GM12874 (cell line): Measurements from ENCODE around the gene NT5E.

Source experiments
- CTCF ChIP-seq: IDR thresholded peaks from 2 replicates; pipeline ENCODE4 v1.5.1; 2011; ENCODE audit warnings: low read depth, mild to moderate bottlenecking, control low read depth, low read length, moderate library complexity; ENCODE audit not compliant: insufficient read depth

Gene NT5E

DNA sequence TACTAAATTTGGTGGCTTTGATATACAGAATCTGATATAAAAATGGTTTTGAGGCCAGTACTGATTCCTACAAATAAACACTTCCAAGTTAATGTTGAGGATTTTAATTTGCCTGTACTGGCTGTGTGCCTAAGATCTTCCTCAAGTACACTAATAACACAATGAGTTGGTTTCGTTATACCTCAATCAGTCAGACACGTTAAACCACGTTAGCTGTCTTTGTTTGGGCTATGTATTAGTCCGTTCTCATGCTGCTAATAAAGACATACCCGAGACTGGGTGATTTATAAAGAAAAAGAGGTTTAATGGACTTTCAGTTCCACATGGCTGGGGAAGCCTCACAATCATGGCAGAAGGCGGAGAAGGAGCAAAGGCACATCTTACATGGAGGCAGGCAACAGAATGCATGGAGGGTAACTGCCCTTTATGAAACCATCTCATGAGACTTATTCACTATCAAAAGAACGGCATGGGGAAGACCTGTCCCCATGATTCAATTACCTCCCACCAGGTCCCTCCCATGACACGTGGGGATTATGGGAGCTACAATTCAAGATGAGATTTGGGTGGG lies 46.2 kb downstream of the NT5E start:
- TF ChIP-seq CTCF = no peak

GRCh38 chr6:85496856-85497255 lies 47.0 kb downstream of the NT5E start:
- no peak for TF ChIP-seq CTCF

GRCh38 chr6:85498596-85499258 lies 48.8 kb downstream of the NT5E start:
- no peak for TF ChIP-seq CTCF

- no peak for TF ChIP-seq CTCF
These were observed 56.7 kb downstream of the NT5E start for GRCh38 chr6:85506441-85507093.

GRCh38 chr6:85516168-85516567 lies 66.3 kb downstream of the NT5E start:
- TF ChIP-seq CTCF = no peak

DNA sequence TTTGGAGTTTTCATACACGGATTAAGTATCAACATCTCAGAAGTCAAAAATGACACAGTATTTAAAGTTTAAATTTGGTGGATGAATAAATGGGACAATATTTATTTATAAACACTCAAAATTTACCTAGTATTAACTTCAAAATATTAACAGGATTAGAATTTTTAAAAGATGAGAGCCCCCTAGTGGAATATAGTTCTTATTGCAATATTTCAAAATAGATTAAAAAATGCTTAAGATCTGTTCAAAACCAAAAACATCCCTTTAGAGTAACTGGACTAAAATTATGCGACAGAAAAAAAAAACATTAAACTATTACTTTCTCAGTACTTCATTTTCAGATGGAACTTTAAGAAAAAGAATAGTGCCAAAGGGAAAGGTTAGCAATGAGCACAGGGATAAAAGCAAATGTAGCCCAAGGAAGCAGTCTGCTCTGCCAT lies 87.2 kb downstream of the NT5E start:
- no peak for TF ChIP-seq CTCF

- TF ChIP-seq CTCF = no peak
These were observed 94.9 kb downstream of the NT5E start for GRCh38 chr6:85544776-85545175.
